GM19099 (cell line): Measurements from ENCODE around the gene FAM193A.

Experiments used
- POLR2A ChIP-seq: IDR thresholded peaks from 3 replicates; pipeline ENCODE4 v1.6.1; 2011; ENCODE audit warnings: low read depth; ENCODE audit not compliant: insufficient read length; ENCODE audit errors: extremely low read depth

The FAM193A gene

DNA sequence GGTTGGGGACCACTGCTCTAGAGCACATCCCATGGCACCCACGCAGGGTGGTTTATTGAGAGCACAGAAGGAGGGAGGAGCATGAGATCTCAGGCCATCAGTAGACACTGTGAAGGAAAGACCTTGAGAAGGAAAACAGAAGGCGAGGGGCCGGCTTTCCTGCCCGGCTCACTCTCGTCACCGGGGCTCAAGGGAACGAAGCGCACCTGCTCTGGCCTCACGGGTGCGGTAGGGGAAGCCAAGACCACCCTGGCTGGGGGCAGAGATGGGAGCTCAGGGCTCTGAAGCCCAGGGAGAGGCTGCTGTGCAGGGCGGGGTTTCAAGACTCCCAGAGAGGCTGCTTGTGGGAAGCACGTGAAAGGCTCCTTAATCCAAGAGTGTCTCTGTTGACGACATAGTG, 113.8 kb downstream of the FAM193A start:
- no peak for TF ChIP-seq POLR2A

DNA sequence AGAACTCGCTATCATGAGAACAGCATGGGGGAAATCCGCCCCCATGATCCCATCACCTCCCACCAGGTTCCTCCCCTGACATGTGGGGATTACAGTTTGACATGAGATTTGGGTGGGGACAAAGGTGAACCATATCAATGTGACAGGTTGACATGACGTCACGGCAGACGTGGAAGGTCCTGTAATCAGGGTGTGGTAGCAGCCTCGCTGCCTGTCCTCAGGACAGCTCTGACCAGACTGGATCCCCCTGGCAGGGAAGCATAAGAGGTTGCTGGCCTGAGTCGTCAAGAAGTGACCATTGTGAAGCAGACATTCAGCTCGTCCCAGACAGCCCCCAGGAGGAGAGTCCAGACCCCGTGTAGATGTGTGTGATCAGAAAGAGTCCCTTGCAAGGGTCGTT, 115.1 kb downstream of the FAM193A start:
- TF ChIP-seq POLR2A: no peak

GRCh38 chr4:2651998-2652397, 115.6 kb downstream of the FAM193A start:
- no peak for TF ChIP-seq POLR2A

GRCh38 chr4:2652415-2653160, 116.1 kb downstream of the FAM193A start:
- no peak for TF ChIP-seq POLR2A

GRCh38 chr4:2660596-2661211, 124.3 kb downstream of the FAM193A start:
- TF ChIP-seq POLR2A: no peak

GRCh38 chr4:2662598-2662997, 126.2 kb downstream of the FAM193A start:
- TF ChIP-seq POLR2A: no peak

DNA sequence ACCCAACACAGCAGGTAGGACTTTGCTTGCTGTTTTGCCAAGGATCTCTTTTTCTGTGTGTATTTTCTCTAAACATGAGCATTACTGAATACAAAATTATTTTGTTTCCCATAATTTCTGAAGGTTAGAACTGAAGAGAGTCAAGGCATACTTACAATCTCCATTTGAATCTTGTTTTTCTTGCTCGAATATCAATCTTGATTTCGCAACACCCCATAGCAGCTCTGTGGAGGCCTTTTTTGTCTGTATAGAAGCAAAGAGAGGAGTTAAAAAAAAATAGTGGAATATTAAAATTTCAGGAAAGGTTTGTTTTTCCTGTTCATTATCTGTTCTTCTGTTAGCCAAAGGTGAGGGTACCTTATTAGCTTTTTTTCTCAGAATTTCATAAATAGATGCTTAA, 126.8 kb downstream of the FAM193A start:
- no peak for TF ChIP-seq POLR2A

- no peak for TF ChIP-seq POLR2A
Observed at GRCh38 chr4:2666722-2667247, 130.3 kb downstream of the FAM193A start.

DNA sequence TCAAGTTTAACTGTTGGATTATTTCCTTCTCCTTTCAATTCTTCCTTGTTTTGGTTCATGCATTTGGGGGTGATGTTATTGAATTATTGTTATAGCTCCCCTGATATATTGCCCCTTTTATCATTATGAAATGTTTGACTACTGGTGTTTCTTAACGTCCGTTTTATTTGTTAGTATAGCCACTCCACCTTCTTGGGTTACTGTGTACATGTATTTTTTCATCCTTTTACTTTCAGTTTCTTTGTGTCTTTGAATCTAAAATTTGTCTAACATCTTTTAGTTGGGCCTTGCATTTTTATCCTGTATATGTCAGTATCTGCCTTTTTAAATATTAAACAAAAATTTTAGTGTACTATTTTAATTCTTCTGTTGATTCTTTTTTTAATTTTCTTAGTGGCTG, 131.0 kb downstream of the FAM193A start:
- no peak for TF ChIP-seq POLR2A

DNA sequence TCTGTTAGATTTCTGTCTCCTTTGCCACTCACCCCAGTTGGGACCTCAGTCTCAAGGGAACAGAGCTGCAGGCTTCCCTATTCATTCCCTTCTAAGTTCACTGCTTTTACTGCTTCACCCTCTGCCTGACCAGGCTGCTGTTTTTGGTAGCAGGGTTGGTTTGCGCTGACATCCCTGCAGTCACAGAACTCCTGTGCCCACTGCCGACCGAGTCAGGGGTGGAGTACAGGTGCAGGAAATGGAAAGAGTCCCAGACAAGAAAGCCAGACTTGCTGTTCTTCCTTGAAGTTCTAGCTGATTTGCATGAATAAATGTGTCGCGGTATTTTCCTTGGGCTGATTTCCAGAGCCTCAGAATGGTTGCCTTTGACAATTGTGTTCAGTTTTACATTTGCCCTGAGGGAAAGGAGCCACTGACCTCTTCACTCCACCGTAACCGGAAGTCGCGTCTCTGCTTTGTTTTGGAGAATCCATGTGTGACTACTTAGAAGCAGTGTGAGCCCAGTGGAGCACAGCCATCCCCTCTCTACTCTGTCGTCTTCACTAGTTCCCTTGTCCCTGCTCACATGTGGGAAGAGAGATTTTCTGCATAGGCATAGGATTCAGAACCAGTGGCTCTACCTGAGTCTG, 134.9 kb downstream of the FAM193A start:
- no peak for TF ChIP-seq POLR2A

GRCh38 chr4:2672082-2672481, 135.6 kb downstream of the FAM193A start:
- no peak for TF ChIP-seq POLR2A

DNA sequence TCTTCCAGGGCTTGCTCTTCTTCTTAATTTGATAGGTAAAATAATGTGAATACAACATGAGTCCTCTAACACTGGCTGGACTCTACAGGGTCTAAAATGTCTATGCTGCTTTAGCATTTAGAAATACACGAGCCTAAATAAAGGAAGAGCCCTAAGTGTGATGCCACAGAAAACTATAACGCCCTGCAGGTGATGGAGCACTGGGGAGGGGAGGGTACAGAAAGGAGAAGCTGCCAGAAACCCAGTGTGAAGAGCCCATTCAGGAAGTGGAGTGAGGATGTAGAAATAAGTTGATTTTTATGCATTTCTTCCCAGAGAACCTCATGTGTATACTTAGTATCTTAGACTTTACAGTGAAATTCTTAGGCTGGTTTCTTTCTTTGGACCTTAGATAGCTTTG, 136.3 kb downstream of the FAM193A start:
- no peak for TF ChIP-seq POLR2A

GRCh38 chr4:2673157-2673556, 136.7 kb downstream of the FAM193A start:
- TF ChIP-seq POLR2A: no peak

DNA sequence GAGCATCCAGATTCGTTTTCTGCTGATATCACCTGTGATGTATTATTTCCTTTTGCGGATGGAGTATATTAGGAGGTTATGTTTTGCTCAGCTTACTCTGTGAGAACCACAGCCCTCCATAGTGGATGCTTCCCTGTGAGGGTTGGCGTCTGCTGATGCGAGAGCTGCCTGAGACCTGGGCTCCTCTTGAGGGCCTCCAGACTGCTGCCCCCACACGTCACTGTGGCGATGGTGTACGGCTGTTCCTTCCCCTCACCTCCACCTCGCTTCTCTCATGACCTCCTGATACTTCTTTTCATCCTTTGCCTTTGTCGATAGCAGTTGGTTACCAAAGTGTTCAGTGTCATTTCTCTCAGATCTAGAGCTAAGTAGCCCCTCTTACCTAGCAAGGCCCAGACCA, 148.0 kb downstream of the FAM193A start:
- TF ChIP-seq POLR2A: no peak

DNA sequence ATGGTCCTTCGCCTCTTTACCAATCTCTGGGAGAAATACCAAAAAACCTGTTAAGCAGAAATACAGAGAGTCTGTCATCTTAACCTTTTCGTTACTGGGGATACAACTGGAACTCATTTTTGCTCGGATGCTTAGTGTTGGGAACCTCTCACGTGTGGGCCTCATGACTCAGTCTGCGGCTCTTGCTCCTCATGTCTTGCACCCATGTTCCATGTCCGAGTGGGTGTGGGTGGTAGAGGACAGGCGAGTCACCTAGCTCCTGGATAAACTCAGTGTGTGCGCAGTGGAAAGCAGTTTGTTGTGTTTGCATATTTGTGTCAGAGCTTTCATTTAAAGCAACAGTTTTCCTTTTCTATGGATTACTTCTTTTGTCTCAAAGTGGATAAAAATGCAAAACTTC, 149.1 kb downstream of the FAM193A start:
- TF ChIP-seq POLR2A: no peak

DNA sequence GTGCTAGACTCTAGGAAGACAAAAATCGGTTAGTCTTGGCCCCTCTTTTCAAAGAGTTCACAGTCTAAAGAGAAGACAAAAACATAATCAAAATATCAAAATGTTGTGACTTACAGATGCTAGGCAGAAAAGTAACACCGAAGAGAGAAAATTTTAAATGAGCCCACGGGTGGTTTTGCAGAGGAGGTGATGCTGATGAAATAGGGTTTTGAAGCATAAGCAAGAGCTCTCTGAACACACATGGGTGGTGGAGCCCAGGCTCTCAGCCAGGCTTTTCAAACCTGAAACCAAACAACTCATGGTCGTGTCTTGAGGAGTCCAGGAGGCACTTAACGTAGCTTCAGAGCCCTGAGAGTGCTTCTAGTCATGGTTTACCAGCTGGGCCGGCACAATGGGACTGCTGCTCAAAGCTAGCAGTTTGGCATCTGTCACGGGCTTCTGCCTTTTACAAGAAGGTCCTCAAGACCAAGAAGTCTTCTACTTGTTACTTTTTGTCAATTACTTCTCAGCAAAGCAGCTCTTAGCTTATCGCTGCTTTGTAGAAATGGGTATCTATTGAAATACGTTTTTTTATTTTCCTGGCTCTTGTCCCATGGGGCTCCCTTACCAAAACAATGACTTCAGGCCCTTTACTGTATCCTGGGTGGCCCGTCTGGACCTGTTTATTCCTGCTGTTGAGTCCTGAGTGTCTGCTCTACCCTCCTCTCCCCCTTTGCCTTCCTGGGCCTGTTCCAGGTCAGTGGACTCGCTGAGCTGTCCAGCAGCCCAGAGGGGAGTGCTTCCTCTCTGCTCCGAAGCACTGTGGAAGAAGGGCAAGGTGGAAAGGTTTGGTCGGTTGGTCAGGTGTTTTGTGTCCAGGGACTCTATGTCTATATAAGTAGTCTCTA, 150.2 kb downstream of the FAM193A start:
- no peak for TF ChIP-seq POLR2A

DNA sequence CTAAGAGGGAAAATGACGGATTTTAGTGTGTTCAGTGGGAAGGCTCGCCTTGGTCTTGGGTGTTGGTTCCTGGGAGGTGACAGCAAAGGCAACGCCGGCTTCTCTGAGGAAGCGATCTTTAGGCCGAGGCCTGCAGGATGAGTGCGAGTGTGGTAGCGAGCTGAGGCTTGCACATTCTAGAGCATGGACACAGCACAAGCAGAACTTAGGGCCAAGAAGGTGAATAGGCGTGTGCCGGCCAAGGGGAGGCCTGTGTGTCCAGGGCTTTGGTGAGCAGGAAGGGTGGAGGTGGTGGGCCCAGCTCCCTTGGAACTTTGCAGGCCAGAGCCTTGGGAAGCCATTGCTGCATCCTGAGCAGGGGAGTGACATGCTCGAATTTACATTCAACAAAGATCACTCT, 151.8 kb downstream of the FAM193A start:
- no peak for TF ChIP-seq POLR2A
